Measurements from ENCODE around the gene FNDC11. TPM values are rescaled to one million over a fixed set of nuclear protein-coding genes. Genes with fewer than 3 reads are reported as not detected.

FNDC11 gene
- total and polyA plus RNA-seq, 8 donors = 0.06 to 0.35 (median 0.17) TPM; not detected in 2

DNA sequence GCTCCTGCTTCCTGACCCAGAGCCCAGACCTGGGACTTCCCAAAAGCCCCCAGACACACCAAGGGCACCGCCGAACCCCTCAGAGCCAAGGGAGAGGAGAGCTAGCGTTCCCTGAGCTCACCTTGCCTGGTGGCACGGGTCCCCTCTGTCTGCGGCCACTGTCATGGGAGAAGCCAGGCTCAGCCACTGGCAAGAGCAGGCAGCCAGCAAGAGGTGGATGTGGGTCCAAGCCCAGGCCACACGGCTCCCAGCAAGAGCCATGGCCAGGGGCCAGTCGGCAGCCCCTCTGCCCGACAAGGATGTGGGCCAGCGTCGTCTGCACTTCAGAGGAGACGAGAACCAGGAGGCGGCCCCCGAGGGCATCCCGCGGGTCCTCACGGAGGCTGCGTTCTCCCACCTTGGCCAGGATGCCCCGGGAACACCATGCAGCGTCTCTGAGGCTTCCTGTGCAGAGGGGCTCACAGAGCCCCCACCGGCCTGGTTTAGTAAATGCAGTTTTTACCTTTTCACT lies 35.6 kb upstream of the FNDC11 start:
- FAIRE-seq (no peak), ATAC-seq (no peak), DNase-seq (peak in 3 of 6 donors; percentile 24 to 80 (median 47))
- no peaks in the 10 kb centered on the region for H3K36me3 ChIP-seq
- intact Hi-C loops (cut with DNase I) = no loop called here
- H3K4me1 ChIP-seq = peaks cover 6 to 8% (median 7%) of the 10 kb centered on the region in 3 donors
- no peaks in the 10 kb centered on the region for H3K9me3 ChIP-seq
- WGBS, 2 donors = 83 to 84% methylated on average over 18 to 20 of the region's 20 CpGs
- no peak overlapping the region for H3K27ac ChIP-seq
- TF ChIP-seq, protein P1, sequence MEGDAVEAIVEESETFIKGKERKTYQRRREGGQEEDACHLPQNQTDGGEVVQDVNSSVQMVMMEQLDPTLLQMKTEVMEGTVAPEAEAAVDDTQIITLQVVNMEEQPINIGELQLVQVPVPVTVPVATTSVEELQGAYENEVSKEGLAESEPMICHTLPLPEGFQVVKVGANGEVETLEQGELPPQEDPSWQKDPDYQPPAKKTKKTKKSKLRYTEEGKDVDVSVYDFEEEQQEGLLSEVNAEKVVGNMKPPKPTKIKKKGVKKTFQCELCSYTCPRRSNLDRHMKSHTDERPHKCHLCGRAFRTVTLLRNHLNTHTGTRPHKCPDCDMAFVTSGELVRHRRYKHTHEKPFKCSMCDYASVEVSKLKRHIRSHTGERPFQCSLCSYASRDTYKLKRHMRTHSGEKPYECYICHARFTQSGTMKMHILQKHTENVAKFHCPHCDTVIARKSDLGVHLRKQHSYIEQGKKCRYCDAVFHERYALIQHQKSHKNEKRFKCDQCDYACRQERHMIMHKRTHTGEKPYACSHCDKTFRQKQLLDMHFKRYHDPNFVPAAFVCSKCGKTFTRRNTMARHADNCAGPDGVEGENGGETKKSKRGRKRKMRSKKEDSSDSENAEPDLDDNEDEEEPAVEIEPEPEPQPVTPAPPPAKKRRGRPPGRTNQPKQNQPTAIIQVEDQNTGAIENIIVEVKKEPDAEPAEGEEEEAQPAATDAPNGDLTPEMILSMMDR (IDR thresholded peaks at IDR 0.05) = no peak
- H3K4me3 ChIP-seq = no peak overlapping the region
- H3K27me3 ChIP-seq = no peaks in the 10 kb centered on the region

DNA sequence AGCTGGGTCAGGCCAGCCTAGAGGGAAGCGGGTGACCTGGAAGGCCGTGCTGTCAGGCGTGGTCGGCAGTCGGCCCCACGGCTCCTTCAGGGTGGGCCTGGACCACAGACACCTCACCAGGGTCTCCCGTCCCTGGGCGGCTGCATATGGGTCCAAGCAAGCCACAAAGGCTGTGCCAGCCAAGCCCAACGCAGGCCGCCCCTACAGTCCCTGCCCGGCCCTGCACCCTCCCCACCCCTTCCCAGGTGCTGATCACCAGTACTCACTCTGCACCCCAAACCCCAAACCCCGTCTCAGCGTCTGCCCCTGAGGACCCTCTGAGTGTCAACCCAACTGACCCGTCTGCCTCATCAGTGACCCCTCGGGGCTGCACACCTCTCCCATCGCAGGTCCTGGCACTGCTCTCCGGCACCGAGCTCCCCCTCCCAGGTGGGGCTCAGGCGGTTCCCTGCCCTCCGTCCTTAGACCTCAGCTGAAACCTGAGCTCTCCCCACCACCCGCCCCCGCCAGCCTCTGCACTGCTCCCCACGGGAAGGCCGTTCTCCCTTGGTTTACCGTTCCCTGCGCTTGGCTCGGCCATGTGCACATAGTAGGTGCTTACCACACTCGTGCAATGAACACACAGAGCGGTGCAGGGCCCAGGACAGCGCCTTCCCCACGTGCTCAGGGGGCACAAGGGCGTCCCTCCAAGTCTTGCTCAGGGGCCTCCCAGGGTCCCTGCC lies 34.9 kb upstream of the FNDC11 start:
- WGBS, 2 donors = 73 to 78% methylated on average over 29 to 32 of the region's 32 CpGs
- TF ChIP-seq, protein P1 (IDR thresholded peaks at IDR 0.05) = no peak
- peak overlapping the region in 2 of 4 donors; percentile 84 to 91 for H3K4me3 ChIP-seq
- H3K4me1 ChIP-seq = peaks cover 6 to 8% (median 7%) of the 10 kb centered on the region in 3 donors
- H3K36me3 ChIP-seq = no peaks in the 10 kb centered on the region
- intact Hi-C loops (cut with DNase I) = no loop called here
- ATAC-seq (no peak), FAIRE-seq (no peak), DNase-seq (peak in 4 of 6 donors; percentile 41 to 83 (median 56))
- H3K9me3 ChIP-seq = no peaks in the 10 kb centered on the region
- no peaks in the 10 kb centered on the region for H3K27me3 ChIP-seq
- no peak overlapping the region for H3K27ac ChIP-seq

DNA sequence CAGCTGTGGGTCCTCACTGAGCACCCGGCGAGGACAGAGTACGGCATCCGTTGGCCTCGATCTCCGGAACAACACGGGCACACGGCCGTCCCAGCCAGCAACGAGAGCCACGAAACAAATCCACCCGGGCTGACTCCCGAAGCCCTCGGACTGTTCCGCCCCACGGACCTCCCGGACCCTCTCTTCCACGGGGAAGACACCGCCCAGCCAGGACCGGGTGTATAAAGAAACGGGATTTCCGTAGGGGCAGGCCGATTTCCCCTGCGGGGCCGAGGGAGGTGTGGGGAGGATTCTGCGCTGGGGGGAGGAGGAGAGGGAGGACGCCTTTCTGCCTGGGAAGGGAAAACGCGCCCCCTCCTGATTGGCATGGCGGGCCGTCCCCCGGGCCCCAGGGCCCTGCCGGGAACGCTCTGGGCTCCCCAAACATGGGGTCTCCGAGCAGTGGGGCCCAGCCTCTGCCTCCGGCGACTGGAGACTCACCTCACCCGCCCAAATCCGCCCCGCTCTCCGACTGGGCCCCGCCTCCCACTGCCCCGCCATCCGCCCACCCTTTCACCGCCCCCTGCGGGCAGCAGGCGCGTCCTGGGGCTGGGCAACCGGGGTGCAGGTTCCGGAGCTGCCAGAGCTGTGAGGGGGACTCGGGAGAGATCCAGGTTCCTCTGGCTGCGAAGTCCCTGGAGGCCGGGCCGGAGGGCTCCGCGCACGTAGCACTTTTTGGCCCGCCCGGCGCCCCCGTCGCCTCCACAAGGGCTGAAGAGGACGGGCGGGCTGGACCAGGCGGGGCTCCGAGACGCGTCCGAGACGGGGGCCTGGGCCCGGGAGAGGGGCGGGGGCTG lies 34.1 kb upstream of the FNDC11 start:
- 2% methylated on average over 58 to 72 of the region's 72 CpGs for WGBS, 2 donors
- Histone ChIP-seq H3K27ac (peak overlapping the region; percentile 90 to 99 (median 99)), H3K27me3 (no peaks in the 10 kb centered on the region), H3K4me3 (peak overlapping the region; percentile 70 to 91 (median 84)), H3K36me3 (no peaks in the 10 kb centered on the region), H3K9me3 (no peaks in the 10 kb centered on the region), H3K4me1 (peaks cover 6 to 8% (median 7%) of the 10 kb centered on the region in 3 donors)
- TF ChIP-seq, protein P1 (IDR thresholded peaks at IDR 0.05) = no peak
- DNase-seq (peak; percentile 55 to 90 (median 74)), FAIRE-seq (no peak), ATAC-seq (peak; percentile 39 to 64 (median 54))
- intact Hi-C loops (cut with DNase I) = no loop called here

DNA sequence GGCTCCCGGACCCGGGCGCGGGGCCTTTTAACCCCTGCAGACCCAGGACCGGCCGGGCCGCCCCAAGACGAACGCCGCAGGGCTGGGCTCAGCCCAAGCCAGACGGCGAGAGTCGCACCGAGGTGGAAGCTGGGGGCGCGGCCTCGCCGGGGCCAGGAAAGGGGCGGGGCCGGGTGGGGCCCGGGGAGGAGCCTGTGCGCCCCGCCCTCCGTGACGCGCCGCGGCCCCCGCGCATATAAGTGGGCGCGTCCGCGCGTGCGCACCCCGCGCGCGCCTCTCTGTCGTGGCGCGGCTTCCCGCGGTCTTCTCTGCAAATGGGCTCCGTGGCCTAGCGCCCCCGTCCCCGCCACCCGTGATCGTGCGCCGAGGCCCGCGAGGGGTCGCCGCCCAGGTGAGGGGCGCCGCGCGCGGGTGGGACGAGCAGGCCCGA lies 33.4 kb upstream of the FNDC11 start, which contains the start of gene PPDPF:
Gene PPDPF (plus strand): TSS at position 262 of the 430 bp plus-strand sequence. CDS start 544 bp downstream, outside the sequence.
- no peaks in the 10 kb centered on the region for H3K27me3 ChIP-seq
- no peaks in the 10 kb centered on the region for H3K36me3 ChIP-seq
- intact Hi-C loops (cut with DNase I) = no loop called here
- ATAC-seq (peak; percentile 88 to 90 (median 88)), FAIRE-seq (no peak), DNase-seq (peak; percentile 73 to 97 (median 88))
- TF ChIP-seq, protein P1 (IDR thresholded peaks at IDR 0.05) = no peak
- H3K4me3 ChIP-seq = peak within 1 kb of the TSS; percentile 70 to 91 (median 84)
- H3K27ac ChIP-seq = peak within 1 kb of the TSS; percentile 90 to 99 (median 99)
- 0 to 1% methylated on average over 43 to 64 of the region's 64 CpGs for WGBS, 2 donors
- H3K4me1 ChIP-seq = peaks cover 6 to 8% (median 7%) of the 10 kb centered on the region in 3 donors
- H3K9me3 ChIP-seq = no peaks in the 10 kb centered on the region
